Natural killer cell treated with Interleukin-12 subunit alpha and Interleukin-12 subunit beta and Interleukin-15 and Interleukin-18, amount 100 ng/mL, for 72 hours (primary cell): ENCODE data around the gene NAA38. TPM values are rescaled to one million over a fixed set of nuclear protein-coding genes. Genes with fewer than 3 reads are reported as not detected.

ENCODE experiments used
- ATAC-seq, 2 donors: fragments of 150-1000 bp; cut with Tn5 transposase in 1 of 2; sonication (Bioruptor Pico), chemical (Tn5 transposase) in 1 of 2; 2 replicates each; pipeline ENCODE4 v1.10.0; 2021
- DNase-seq: peaks from one replicate; pipeline ENCODE4 v3.0.0; 2022; ENCODE audit warnings: low spot score
- H3K27ac Mint-ChIP-seq, 2 donors: 1 replicate in 1 of 2; 2 replicates in 1 of 2; pipeline ENCODE4 v1.8.0; 2022; ENCODE audit warnings: mixed read lengths in 2 of 2, mild to moderate bottlenecking in 1 of 2, moderate library complexity in 1 of 2
- H3K27me3 Mint-ChIP-seq, 2 donors: 1 replicate in 1 of 2; 2 replicates in 1 of 2; pipeline ENCODE4 v1.8.0; 2022; ENCODE audit warnings: mixed read lengths in 2 of 2
- H3K36me3 Mint-ChIP-seq: one replicate; pipeline ENCODE4 v1.8.0; 2022; ENCODE audit warnings: mixed read lengths
- H3K4me1 Mint-ChIP-seq, 2 donors: 1 replicate in 1 of 2; 2 replicates in 1 of 2; pipeline ENCODE4 v1.8.0; 2022; ENCODE audit warnings: low read depth in 2 of 2, mixed read lengths in 2 of 2, mild to moderate bottlenecking in 1 of 2
- H3K4me3 Mint-ChIP-seq: one replicate; pipeline ENCODE4 v1.8.0; 2022; ENCODE audit warnings: mixed read lengths
- H3K9me3 Mint-ChIP-seq: 2 replicates; pipeline ENCODE4 v1.8.0; 2022; ENCODE audit warnings: mixed read lengths
- total RNA-seq, 2 donors: library from RNA; stranded (reverse); gene quantifications; one replicate each; pipeline ENCODE4 v1.2.3, GENCODE V29; 2022

NAA38 gene
- total RNA-seq, 2 donors from 2014 or later: 54.1 to 105 TPM

GRCh38 chr17:7836596-7837407 lies 20.6 kb downstream of the NAA38 start:
- H3K27me3 Mint-ChIP-seq: peaks cover 0 to 2% of the 10 kb centered on the region in 2 donors
- no peak for ATAC-seq

DNA sequence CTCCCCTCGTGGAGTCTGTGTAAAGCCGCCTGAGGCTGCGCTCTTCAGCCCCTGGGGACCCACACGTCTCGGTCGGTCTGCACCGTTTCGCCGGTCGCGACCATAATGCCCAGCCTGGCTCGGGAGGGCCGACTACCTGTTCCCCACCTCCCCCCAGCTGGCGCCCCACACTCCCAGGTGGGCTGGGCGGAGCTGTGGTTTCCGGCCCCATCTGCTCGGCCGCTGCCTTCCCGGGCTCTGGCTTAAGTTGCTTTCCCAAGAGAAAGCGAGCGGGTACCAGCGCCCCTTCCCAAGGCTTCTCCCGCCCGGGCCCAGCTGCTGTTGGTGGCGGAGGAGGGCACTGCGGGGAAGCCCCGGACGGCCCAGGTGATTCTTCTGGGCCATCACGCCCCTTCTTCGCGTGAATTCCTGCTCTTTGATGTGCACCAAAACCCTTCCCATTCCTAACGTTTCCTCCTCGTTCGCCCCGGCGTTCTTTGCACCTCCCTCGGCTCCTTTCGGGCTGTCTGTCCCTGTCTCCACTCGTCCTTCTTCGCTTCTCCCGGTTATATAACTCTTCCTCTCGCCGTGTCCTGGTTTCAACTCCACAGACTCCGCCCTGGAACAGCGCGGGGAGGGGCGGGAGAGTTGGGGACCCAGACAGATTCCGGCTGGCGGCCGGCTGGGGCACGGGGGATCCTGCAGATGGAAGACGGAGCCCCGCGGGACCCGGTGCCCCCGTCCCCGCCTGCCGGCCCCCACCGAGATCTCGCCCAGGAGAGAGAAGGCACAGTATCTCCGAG lies 21.4 kb downstream of the NAA38 start:
- peak; percentile 56 for DNase-seq
- H3K4me3 Mint-ChIP-seq: peak overlapping the region; percentile 94
- H3K36me3 Mint-ChIP-seq: no peaks in the 10 kb centered on the region
- H3K4me1 Mint-ChIP-seq: peaks cover 59 to 66% of the 10 kb centered on the region in 2 donors
- H3K9me3 Mint-ChIP-seq: no peaks in the 10 kb centered on the region
- ATAC-seq: no peak
- peak overlapping the region; percentile 79 to 92 for H3K27ac Mint-ChIP-seq
- H3K27me3 Mint-ChIP-seq: peaks cover 0 to 2% of the 10 kb centered on the region in 2 donors

More at GRCh38 chr17:7836596-7837407, 20.6 kb downstream of the NAA38 start:
- H3K4me1 Mint-ChIP-seq: peaks cover 64 to 72% of the 10 kb centered on the region in 2 donors
- peak overlapping the region; percentile 94 for H3K4me3 Mint-ChIP-seq
- no peaks in the 10 kb centered on the region for H3K9me3 Mint-ChIP-seq
- DNase-seq: peak; percentile 62
- peak overlapping the region; percentile 79 to 90 for H3K27ac Mint-ChIP-seq
- H3K36me3 Mint-ChIP-seq: no peaks in the 10 kb centered on the region

GRCh38 chr17:7834957-7835813 lies 22.2 kb downstream of the NAA38 start:
- H3K27me3 Mint-ChIP-seq: peaks cover 0 to 2% of the 10 kb centered on the region in 2 donors
- H3K27ac Mint-ChIP-seq: peak overlapping the region; percentile 83 to 92
- ATAC-seq (peak; percentile 75 to 82), DNase-seq (peak; percentile 91)
- no peaks in the 10 kb centered on the region for H3K36me3 Mint-ChIP-seq
- H3K4me3 Mint-ChIP-seq: peak overlapping the region; percentile 98
- H3K4me1 Mint-ChIP-seq: peaks cover 51 to 58% of the 10 kb centered on the region in 2 donors
- no peaks in the 10 kb centered on the region for H3K9me3 Mint-ChIP-seq

DNA sequence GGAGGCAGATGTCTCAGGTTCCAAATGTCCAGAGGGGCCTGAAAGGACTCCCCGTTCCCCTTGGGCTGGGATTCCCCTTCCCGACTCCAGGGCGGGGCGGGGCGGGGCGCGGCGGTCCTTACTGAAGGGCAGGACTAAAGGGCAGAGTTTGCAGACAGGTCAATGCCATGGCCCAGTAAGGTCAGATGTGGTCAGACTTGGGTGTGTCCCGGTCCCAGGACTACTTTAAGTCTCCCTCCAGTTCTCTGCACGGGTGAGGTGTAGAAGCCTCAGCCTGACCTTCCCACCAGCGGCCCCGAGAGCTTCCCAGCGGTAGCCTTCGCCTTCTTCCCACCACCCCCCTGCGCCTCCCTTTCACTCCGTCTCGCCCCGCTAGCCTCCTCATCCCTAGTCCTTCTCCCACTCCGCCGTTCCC lies 22.8 kb downstream of the NAA38 start:
- Mint-ChIP-seq H3K36me3 (no peaks in the 10 kb centered on the region), H3K4me3 (peak overlapping the region; percentile 98), H3K27ac (peak overlapping the region; percentile 83 to 92), H3K4me1 (peaks cover 47 to 53% of the 10 kb centered on the region in 2 donors), H3K27me3 (peaks cover 0 to 2% of the 10 kb centered on the region in 2 donors), H3K9me3 (no peaks in the 10 kb centered on the region)
- ATAC-seq: peak; percentile 2 to 20
- DNase-seq: peak; percentile 63

DNA sequence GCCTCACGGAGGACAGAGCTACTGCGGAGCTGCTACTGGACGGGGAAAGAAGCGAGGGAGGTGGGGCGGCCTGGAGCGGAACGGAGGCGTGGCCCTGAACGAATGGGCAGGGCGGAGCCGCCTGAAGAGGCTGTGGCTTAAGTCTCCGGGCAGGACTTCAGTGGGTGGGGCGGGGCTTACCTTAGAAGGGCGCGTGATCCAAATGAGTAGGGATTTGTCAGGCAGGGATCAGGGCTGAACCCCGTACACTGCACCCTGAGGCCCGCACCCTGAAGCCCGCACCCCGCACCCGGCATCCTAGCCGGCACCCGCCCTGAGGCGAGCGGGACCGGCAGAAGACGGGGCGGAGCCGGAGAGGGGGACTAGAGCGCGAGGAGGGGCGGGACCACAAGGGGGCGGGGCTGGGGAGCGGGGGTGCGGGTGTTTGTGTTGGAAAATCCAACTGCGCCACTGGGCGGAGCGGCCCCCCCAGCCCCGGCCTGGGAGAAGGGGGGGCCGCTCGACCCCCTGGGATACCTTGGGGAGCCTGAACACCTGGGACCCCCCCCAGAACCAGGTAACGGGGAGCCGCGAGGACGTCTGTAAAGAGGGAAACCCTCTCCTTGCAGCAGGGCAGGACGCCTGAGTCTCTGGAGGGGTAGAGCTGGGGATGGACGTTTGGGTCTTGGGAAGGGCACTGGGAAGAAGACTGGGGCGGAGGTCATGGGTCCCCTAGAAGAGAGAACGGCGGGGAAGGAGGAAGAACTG lies 23.4 kb downstream of the NAA38 start, which contains the start of gene KDM6B:
Gene KDM6B, plus strand, starts transcription at position 423 of the 747 bp plus-strand sequence. CDS start 11,338 bp downstream, outside the sequence.
- Mint-ChIP-seq H3K27ac (peak within 1 kb of the TSS; percentile 83 to 92), H3K36me3 (no peaks in the 10 kb centered on the region), H3K4me3 (peak within 1 kb of the TSS; percentile 98), H3K27me3 (peaks cover 0 to 7% of the 10 kb centered on the region in 2 donors), H3K4me1 (peaks cover 42 to 49% of the 10 kb centered on the region in 2 donors), H3K9me3 (no peaks in the 10 kb centered on the region)
- peak; percentile 90 for DNase-seq
- ATAC-seq: peak; percentile 84 to 89

DNA sequence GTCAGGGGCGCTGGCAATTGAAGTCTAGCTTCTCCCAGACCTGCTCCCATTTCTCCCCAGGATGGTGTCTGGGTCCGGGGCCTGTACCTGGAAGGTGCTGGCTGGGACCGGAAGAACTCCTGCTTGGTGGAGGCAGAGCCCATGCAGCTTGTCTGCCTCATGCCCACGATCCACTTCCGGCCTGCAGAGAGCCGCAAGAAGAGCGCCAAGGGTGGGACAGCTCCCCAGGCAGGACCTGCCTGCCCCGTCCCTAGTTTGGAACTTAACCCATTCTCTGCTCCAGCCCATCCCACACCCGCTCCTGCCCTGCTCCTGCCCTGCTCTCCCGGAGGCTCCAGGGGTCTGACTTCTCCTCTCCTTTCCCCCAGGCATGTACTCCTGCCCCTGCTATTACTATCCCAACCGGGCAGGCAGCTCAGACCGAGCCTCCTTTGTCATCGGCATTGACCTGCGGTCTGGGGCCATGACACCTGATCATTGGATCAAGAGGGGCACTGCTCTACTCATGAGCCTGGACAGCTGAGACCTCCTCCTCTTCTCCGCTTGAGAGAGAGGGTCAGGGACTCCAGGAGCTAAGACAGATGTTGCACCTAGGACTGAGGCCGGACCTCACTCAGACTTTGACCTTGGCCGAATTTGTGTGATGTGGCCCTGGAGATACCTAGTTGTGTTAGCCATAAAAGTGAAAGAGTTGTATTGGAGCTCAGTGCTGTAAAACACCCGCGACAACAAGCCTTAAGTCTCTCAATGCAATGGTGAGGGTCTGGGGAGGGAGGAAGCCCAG lies 24.2 kb downstream of the NAA38 start:
- Mint-ChIP-seq H3K4me3 (peak overlapping the region; percentile 98), H3K27ac (peak overlapping the region; percentile 57 to 80), H3K4me1 (peaks cover 35 to 41% of the 10 kb centered on the region in 2 donors), H3K36me3 (no peaks in the 10 kb centered on the region), H3K9me3 (no peaks in the 10 kb centered on the region), H3K27me3 (peaks cover 0 to 7% of the 10 kb centered on the region in 2 donors)
- ATAC-seq (no peak), DNase-seq (peak; percentile 41)

- H3K4me1 Mint-ChIP-seq: peaks cover 31 to 36% of the 10 kb centered on the region in 2 donors
- no peaks in the 10 kb centered on the region for H3K36me3 Mint-ChIP-seq
- H3K4me3 Mint-ChIP-seq: no peak overlapping the region
- DNase-seq: peak; percentile 56
- H3K27me3 Mint-ChIP-seq: peaks cover under 1 to 7% of the 10 kb centered on the region in 2 donors
- H3K27ac Mint-ChIP-seq: no peak overlapping the region
- ATAC-seq: no peak
- H3K9me3 Mint-ChIP-seq: no peaks in the 10 kb centered on the region
Observed at GRCh38 chr17:7832431-7832830, 24.9 kb downstream of the NAA38 start.

- no peak overlapping the region for H3K27ac Mint-ChIP-seq
- H3K4me1 Mint-ChIP-seq: peaks cover 19 to 24% of the 10 kb centered on the region in 2 donors
- DNase-seq (no peak), ATAC-seq (no peak)
- H3K4me3 Mint-ChIP-seq: no peak overlapping the region
- H3K27me3 Mint-ChIP-seq: peaks cover 7 to 8% of the 10 kb centered on the region in 2 donors
- no peaks in the 10 kb centered on the region for H3K9me3 Mint-ChIP-seq
- H3K36me3 Mint-ChIP-seq: no peaks in the 10 kb centered on the region
Observed at GRCh38 chr17:7831233-7831632, 26.1 kb downstream of the NAA38 start.

GRCh38 chr17:7830616-7831015 lies 26.7 kb downstream of the NAA38 start:
- no peak overlapping the region for H3K4me3 Mint-ChIP-seq
- peaks cover 7 to 8% of the 10 kb centered on the region in 2 donors for H3K27me3 Mint-ChIP-seq
- DNase-seq (no peak), ATAC-seq (no peak)
- no peak overlapping the region for H3K27ac Mint-ChIP-seq
- H3K4me1 Mint-ChIP-seq: peaks cover 16 to 21% of the 10 kb centered on the region in 2 donors
- no peaks in the 10 kb centered on the region for H3K9me3 Mint-ChIP-seq
- no peaks in the 10 kb centered on the region for H3K36me3 Mint-ChIP-seq

DNA sequence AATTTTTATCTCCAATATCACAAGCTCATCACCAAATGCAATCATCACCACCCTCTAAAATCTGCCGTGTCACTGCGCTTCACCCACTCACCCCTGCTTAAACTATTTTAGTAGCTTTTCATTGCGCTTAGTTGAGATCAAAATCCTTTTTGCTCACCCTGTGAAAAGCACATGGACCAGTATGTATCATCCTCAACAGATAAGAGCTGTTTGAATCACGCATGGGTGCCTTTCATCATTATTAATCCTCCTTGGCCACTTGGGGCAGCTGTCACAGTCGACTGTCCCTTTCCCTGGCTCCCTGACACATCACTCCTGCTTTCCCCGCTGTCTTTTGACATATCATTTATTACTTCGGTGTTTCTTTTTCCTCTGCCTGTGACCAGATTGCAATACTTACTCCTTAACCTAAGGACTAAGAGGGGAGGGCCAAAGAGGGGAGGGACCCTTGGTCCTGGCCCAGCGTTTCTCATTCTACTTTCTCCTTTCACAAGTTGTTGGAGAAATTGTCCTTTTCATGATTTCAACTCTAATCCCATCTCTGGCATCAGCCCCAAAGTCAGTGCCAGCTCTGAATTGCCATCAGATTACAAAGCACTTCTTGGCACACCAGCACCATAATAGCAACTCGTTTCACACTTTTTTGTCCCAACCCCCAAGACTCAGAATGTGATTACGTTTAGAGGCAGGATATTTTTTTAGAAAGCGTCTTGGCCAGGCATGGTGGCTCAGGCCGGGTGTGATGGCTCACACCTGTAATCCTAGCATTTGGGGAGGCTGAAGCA lies 32.0 kb downstream of the NAA38 start:
- Mint-ChIP-seq H3K36me3 (no peaks in the 10 kb centered on the region), H3K4me3 (no peak overlapping the region), H3K27ac (no peak overlapping the region), H3K27me3 (peaks cover 17 to 18% of the 10 kb centered on the region in 2 donors), H3K4me1 (peaks cover 0 to 6% of the 10 kb centered on the region in 2 donors), H3K9me3 (no peaks in the 10 kb centered on the region)
- no peak for DNase-seq
- no peak for ATAC-seq
